Dendritic cell treated with granulocyte-macrophage colony-stimulating factor and Interleukin-4, amounts not matched to agents 40 ng/mL and 50 ng/mL, for 4 days (primary cell): ENCODE results near the gene KCNC2.

ENCODE experiments used
- H3K27ac Mint-ChIP-seq: one replicate; pipeline ENCODE4 v1.8.0; 2022; ENCODE audit warnings: mild to moderate bottlenecking, mixed read lengths
- H3K27me3 Mint-ChIP-seq: one replicate; pipeline ENCODE4 v1.8.0; 2022; ENCODE audit warnings: mild to moderate bottlenecking, mixed read lengths
- H3K36me3 Mint-ChIP-seq: one replicate; pipeline ENCODE4 v1.8.0; 2022; ENCODE audit warnings: low read depth, mixed read lengths
- H3K4me1 Mint-ChIP-seq: one replicate; pipeline ENCODE4 v1.8.0; 2022; ENCODE audit warnings: low read depth, mixed read lengths
- H3K4me3 Mint-ChIP-seq: one replicate; pipeline ENCODE4 v1.8.0; 2022; ENCODE audit warnings: mild to moderate bottlenecking, moderate library complexity, mixed read lengths
- H3K9me3 Mint-ChIP-seq: one replicate; pipeline ENCODE4 v1.8.0; 2022; ENCODE audit warnings: mixed read lengths
- intact Hi-C: fragments of 100-400 bp; cut with micrococcal nuclease; formaldehyde crosslinking; loops from one replicate; pipeline ENCODE4 v1.15.0; 2022

Gene KCNC2

GRCh38 chr12:75080582-75080981, 129.1 kb downstream of the KCNC2 start:
- no peak overlapping the region for H3K4me3 Mint-ChIP-seq
- intact Hi-C loops, result no loop called here
- no peaks in the 10 kb centered on the region for H3K36me3 Mint-ChIP-seq
- no peaks in the 10 kb centered on the region for H3K4me1 Mint-ChIP-seq
- H3K27me3 Mint-ChIP-seq, result no peaks in the 10 kb centered on the region
- H3K9me3 Mint-ChIP-seq, result no peaks in the 10 kb centered on the region
- H3K27ac Mint-ChIP-seq, result no peak overlapping the region

GRCh38 chr12:75065482-75065881, 144.2 kb downstream of the KCNC2 start:
- Mint-ChIP-seq H3K4me3 (no peak overlapping the region), H3K36me3 (no peaks in the 10 kb centered on the region), H3K4me1 (no peaks in the 10 kb centered on the region), H3K9me3 (no peaks in the 10 kb centered on the region), H3K27me3 (no peaks in the 10 kb centered on the region), H3K27ac (no peak overlapping the region)
- intact Hi-C loops, result no loop called here

- Mint-ChIP-seq H3K4me3 (no peak overlapping the region), H3K27ac (no peak overlapping the region), H3K36me3 (no peaks in the 10 kb centered on the region), H3K27me3 (no peaks in the 10 kb centered on the region), H3K9me3 (no peaks in the 10 kb centered on the region), H3K4me1 (no peaks in the 10 kb centered on the region)
- intact Hi-C loops, result no loop called here
Measured at GRCh38 chr12:75062691-75063090, 146.9 kb downstream of the KCNC2 start.

- no peaks in the 10 kb centered on the region for H3K27me3 Mint-ChIP-seq
- H3K36me3 Mint-ChIP-seq, result no peaks in the 10 kb centered on the region
- no peak overlapping the region for H3K27ac Mint-ChIP-seq
- no peak overlapping the region for H3K4me3 Mint-ChIP-seq
- H3K4me1 Mint-ChIP-seq, result no peaks in the 10 kb centered on the region
- intact Hi-C loops, result no loop called here
- H3K9me3 Mint-ChIP-seq, result no peaks in the 10 kb centered on the region
Measured at GRCh38 chr12:75058228-75058627, 151.4 kb downstream of the KCNC2 start.

- peaks cover 1% of the 10 kb centered on the region for H3K27me3 Mint-ChIP-seq
- no peaks in the 10 kb centered on the region for H3K36me3 Mint-ChIP-seq
- H3K27ac Mint-ChIP-seq, result no peak overlapping the region
- intact Hi-C loops, result no loop called here
- no peaks in the 10 kb centered on the region for H3K9me3 Mint-ChIP-seq
- no peak overlapping the region for H3K4me3 Mint-ChIP-seq
- H3K4me1 Mint-ChIP-seq, result no peaks in the 10 kb centered on the region
Measured at GRCh38 chr12:75048767-75049166, 160.9 kb downstream of the KCNC2 start.

GRCh38 chr12:75047885-75048525, 161.6 kb downstream of the KCNC2 start:
- Mint-ChIP-seq H3K36me3 (no peaks in the 10 kb centered on the region), H3K4me1 (no peaks in the 10 kb centered on the region), H3K9me3 (no peaks in the 10 kb centered on the region), H3K27ac (no peak overlapping the region), H3K4me3 (no peak overlapping the region), H3K27me3 (peaks cover 1% of the 10 kb centered on the region)
- intact Hi-C loops, result no loop called here

- no peaks in the 10 kb centered on the region for H3K36me3 Mint-ChIP-seq
- no peaks in the 10 kb centered on the region for H3K9me3 Mint-ChIP-seq
- intact Hi-C loops, result no loop called here
- no peak overlapping the region for H3K4me3 Mint-ChIP-seq
- no peaks in the 10 kb centered on the region for H3K4me1 Mint-ChIP-seq
- no peak overlapping the region for H3K27ac Mint-ChIP-seq
- H3K27me3 Mint-ChIP-seq, result no peaks in the 10 kb centered on the region
Measured at GRCh38 chr12:75042125-75042524, 167.5 kb downstream of the KCNC2 start.

- intact Hi-C loops, result no loop called here
- no peak overlapping the region for H3K27ac Mint-ChIP-seq
- no peaks in the 10 kb centered on the region for H3K4me1 Mint-ChIP-seq
- no peaks in the 10 kb centered on the region for H3K36me3 Mint-ChIP-seq
- H3K27me3 Mint-ChIP-seq, result no peaks in the 10 kb centered on the region
- H3K4me3 Mint-ChIP-seq, result no peak overlapping the region
- no peaks in the 10 kb centered on the region for H3K9me3 Mint-ChIP-seq
Measured at GRCh38 chr12:75041472-75041871, 168.2 kb downstream of the KCNC2 start.

GRCh38 chr12:75020068-75020557, 189.5 kb downstream of the KCNC2 start:
- intact Hi-C loops, result no loop called here
- no peaks in the 10 kb centered on the region for H3K27me3 Mint-ChIP-seq
- no peaks in the 10 kb centered on the region for H3K36me3 Mint-ChIP-seq
- H3K4me3 Mint-ChIP-seq, result no peak overlapping the region
- peaks cover 65% of the 10 kb centered on the region for H3K9me3 Mint-ChIP-seq
- no peak overlapping the region for H3K27ac Mint-ChIP-seq
- no peaks in the 10 kb centered on the region for H3K4me1 Mint-ChIP-seq

- no peaks in the 10 kb centered on the region for H3K36me3 Mint-ChIP-seq
- no peak overlapping the region for H3K27ac Mint-ChIP-seq
- no peaks in the 10 kb centered on the region for H3K27me3 Mint-ChIP-seq
- intact Hi-C loops, result no loop called here
- H3K4me1 Mint-ChIP-seq, result no peaks in the 10 kb centered on the region
- peaks cover 18% of the 10 kb centered on the region for H3K9me3 Mint-ChIP-seq
- H3K4me3 Mint-ChIP-seq, result no peak overlapping the region
Measured at GRCh38 chr12:75011120-75011519, 198.5 kb downstream of the KCNC2 start.

GRCh38 chr12:75007133-75007532, 202.5 kb downstream of the KCNC2 start:
- no peaks in the 10 kb centered on the region for H3K27me3 Mint-ChIP-seq
- no peaks in the 10 kb centered on the region for H3K36me3 Mint-ChIP-seq
- H3K4me3 Mint-ChIP-seq, result no peak overlapping the region
- H3K27ac Mint-ChIP-seq, result no peak overlapping the region
- peaks cover 6% of the 10 kb centered on the region for H3K9me3 Mint-ChIP-seq
- intact Hi-C loops, result no loop called here
- no peaks in the 10 kb centered on the region for H3K4me1 Mint-ChIP-seq

- intact Hi-C loops, result no loop called here
- H3K27me3 Mint-ChIP-seq, result no peaks in the 10 kb centered on the region
- H3K36me3 Mint-ChIP-seq, result no peaks in the 10 kb centered on the region
- no peaks in the 10 kb centered on the region for H3K9me3 Mint-ChIP-seq
- H3K4me3 Mint-ChIP-seq, result no peak overlapping the region
- no peaks in the 10 kb centered on the region for H3K4me1 Mint-ChIP-seq
- no peak overlapping the region for H3K27ac Mint-ChIP-seq
Measured at GRCh38 chr12:75000120-75000519, 209.5 kb downstream of the KCNC2 start.

GRCh38 chr12:74999474-74999873, 210.2 kb downstream of the KCNC2 start:
- intact Hi-C loops, result no loop called here
- Mint-ChIP-seq H3K27ac (no peak overlapping the region), H3K4me3 (no peak overlapping the region), H3K4me1 (no peaks in the 10 kb centered on the region), H3K27me3 (no peaks in the 10 kb centered on the region), H3K36me3 (no peaks in the 10 kb centered on the region), H3K9me3 (no peaks in the 10 kb centered on the region)
